ENCODE data around the gene KIAA1671. TPM values are rescaled to one million over a fixed set of nuclear protein-coding genes. Genes with fewer than 3 reads are reported as not detected.

Gene KIAA1671
- polyA plus RNA-seq, 1 of the 3 experiments (the other 2 are of a cell fraction): 7.4 TPM

GRCh38 chr22:25069758-25070481, 117.4 kb downstream of the KIAA1671 start:
- POLR2A ChIA-PET: no interaction called here
- Histone ChIP-seq H3K79me2 (ENCODE audit: insufficient read depth) (no peaks in the 10 kb centered on the region), H3F3A (replicated peaks; ENCODE audit: insufficient read depth) (no peaks in the 10 kb centered on the region), H4K20me1 (ENCODE audit: insufficient read depth) (no peaks in the 10 kb centered on the region), H3K4me1 (ENCODE audit: control insufficient read depth in 1 of 2, insufficient read depth in 2 of 2, low read depth in 1 of 2, low read length in 1 of 2) (peaks cover 0 to 43% of the 10 kb centered on the region in 2 experiments; a peak in 1 of 4 replicates), H2AFZ (ENCODE audit: low read depth) (no peak overlapping the region), H3K9me3 (no peaks in the 10 kb centered on the region), H3K4me2 (no peak overlapping the region), H3K27ac (ENCODE audit: low read depth in 2 of 2, low read length in 1 of 2) (peak overlapping the region in 1 of 2 experiments; percentile 44; a peak in 1 of 4 replicates), H3K36me3 (replicated peaks in 1 of 2; ENCODE audit: control insufficient read depth in 1 of 2, insufficient read depth in 2 of 2, low read length in 1 of 2) (no peaks in the 10 kb centered on the region), H3K9me2 (no peaks in the 10 kb centered on the region), H3K9ac (no peak overlapping the region), H3K27me3 (ENCODE audit: insufficient read depth) (no peaks in the 10 kb centered on the region), H3K4me3 (ENCODE audit: low read depth in 2 of 2, low read length in 1 of 2) (no peak overlapping the region)
- TF ChIP-seq MAX (IDR thresholded peaks at IDR 0.05; ENCODE audit: low read depth) (no peak), FOSL2 (IDR thresholded peaks at IDR 0.05; ENCODE audit: borderline replicate concordance, low read depth) (no peak), EZH2phosphoT487 (IDR thresholded peaks at IDR 0.05; ENCODE audit: borderline replicate concordance, low read depth) (no peak)
- CTCF ChIA-PET: interaction anchor here (0.9 to 5.6 kb wide), 4 partner anchors 8 to 118 kb away, joined by 3 to 36 read pairs (median 8); partner anchors contain the start of gene KIAA1671
- DNase-seq: no peak
- 94% methylated on average over 19 of the region's 29 CpGs for WGBS (ENCODE audit: low lambda C conversion rate)

GRCh38 chr22:25070956-25071355, 118.4 kb downstream of the KIAA1671 start:
- no peaks in the 10 kb centered on the region for H3K9me3 ChIP-seq
- no peak overlapping the region for H2AFZ ChIP-seq (ENCODE audit: low read depth)
- H3K9me2 ChIP-seq: no peaks in the 10 kb centered on the region
- H3K27me3 ChIP-seq (ENCODE audit: insufficient read depth): no peaks in the 10 kb centered on the region
- H4K20me1 ChIP-seq (ENCODE audit: insufficient read depth): no peaks in the 10 kb centered on the region
- TF ChIP-seq RCOR1 (IDR thresholded peaks at IDR 0.05; ENCODE audit: low read length): no peak
- no peak for TF ChIP-seq FOSL2 (IDR thresholded peaks at IDR 0.05; ENCODE audit: borderline replicate concordance, low read depth)
- TF ChIP-seq PBX3 (IDR thresholded peaks at IDR 0.05): no peak
- no peak for TF ChIP-seq MAX (IDR thresholded peaks at IDR 0.05; ENCODE audit: low read depth)
- TF ChIP-seq FOXJ3 (CRISPR knock-in tag; IDR thresholded peaks at IDR 0.05): no peak
- no peak overlapping the region for H3K4me2 ChIP-seq
- no peaks in the 10 kb centered on the region for H3F3A ChIP-seq (replicated peaks; ENCODE audit: insufficient read depth)
- H3K79me2 ChIP-seq (ENCODE audit: insufficient read depth): no peaks in the 10 kb centered on the region
- DNase-seq: no peak
- H3K27ac ChIP-seq (ENCODE audit: low read depth in 2 of 2, low read length in 1 of 2): peak overlapping the region in 1 of 2 experiments; percentile 47; a peak in 2 of 4 replicates
- H3K4me3 ChIP-seq (ENCODE audit: low read depth in 2 of 2, low read length in 1 of 2): no peak overlapping the region
- peaks cover 0 to 43% of the 10 kb centered on the region in 2 experiments; a peak in 1 of 4 replicates for H3K4me1 ChIP-seq (ENCODE audit: control insufficient read depth in 1 of 2, insufficient read depth in 2 of 2, low read depth in 1 of 2, low read length in 1 of 2)
- POLR2A ChIA-PET: no interaction called here
- no peaks in the 10 kb centered on the region for H3K36me3 ChIP-seq (replicated peaks in 1 of 2; ENCODE audit: control insufficient read depth in 1 of 2, insufficient read depth in 2 of 2, low read length in 1 of 2)
- CTCF ChIA-PET: interaction anchor here (1.8 to 5.6 kb wide), 2 partner anchors 11 to 14 kb away, joined by 4 to 36 read pairs; no protein-coding TSS in a partner anchor
- WGBS (ENCODE audit: low lambda C conversion rate): 88% methylated on average over 3 of the region's 3 CpGs
- H3K9ac ChIP-seq: no peak overlapping the region

GRCh38 chr22:25071720-25072119, 119.2 kb downstream of the KIAA1671 start:
- H3K9me2 ChIP-seq: no peaks in the 10 kb centered on the region
- H3K4me3 ChIP-seq (ENCODE audit: low read depth in 2 of 2, low read length in 1 of 2): no peak overlapping the region
- H3K4me1 ChIP-seq (ENCODE audit: control insufficient read depth in 1 of 2, insufficient read depth in 2 of 2, low read depth in 1 of 2, low read length in 1 of 2): peaks cover 0 to 47% of the 10 kb centered on the region in 2 experiments; a peak in 1 of 4 replicates
- H3K9me3 ChIP-seq: no peaks in the 10 kb centered on the region
- ChIA-PET CTCF (interaction anchor here (0.6 to 1.8 kb wide), 5 partner anchors 12 to 269 kb away, joined by 3 to 5 read pairs (median 3); no protein-coding TSS in a partner anchor), POLR2A (no interaction called here)
- no peak overlapping the region for H2AFZ ChIP-seq (ENCODE audit: low read depth)
- 94% methylated on average over 6 of the region's 6 CpGs for WGBS (ENCODE audit: low lambda C conversion rate)
- H3K9ac ChIP-seq: no peak overlapping the region
- no peaks in the 10 kb centered on the region for H3K27me3 ChIP-seq (ENCODE audit: insufficient read depth)
- no peaks in the 10 kb centered on the region for H3K79me2 ChIP-seq (ENCODE audit: insufficient read depth)
- H3F3A ChIP-seq (replicated peaks; ENCODE audit: insufficient read depth): no peaks in the 10 kb centered on the region
- TF ChIP-seq TCF12 (IDR thresholded peaks at IDR 0.05) (no peak), EZH2phosphoT487 (IDR thresholded peaks at IDR 0.05; ENCODE audit: borderline replicate concordance, low read depth) (no peak), TEAD4 (IDR thresholded peaks at IDR 0.05; ENCODE audit: borderline replicate concordance, insufficient read depth) (no peak), TAF1 (IDR thresholded peaks at IDR 0.05; ENCODE audit: borderline replicate concordance, low read depth, low read length) (no peak), IRF3 (IDR thresholded peaks at IDR 0.05; ENCODE audit: low read depth, low read length) (no peak), NRF1 (IDR thresholded peaks at IDR 0.05; ENCODE audit: low read depth, low read length) (no peak), MEF2A (IDR thresholded peaks at IDR 0.05; ENCODE audit: borderline replicate concordance, low read depth) (no peak), JUND (IDR thresholded peaks at IDR 0.05) (no peak), SIN3A (IDR thresholded peaks at IDR 0.05; ENCODE audit: borderline replicate concordance, low read depth, low read length) (no peak), FOXM1 (IDR thresholded peaks at IDR 0.05; ENCODE audit: low read depth) (no peak), FOXJ3 (CRISPR knock-in tag; IDR thresholded peaks at IDR 0.05) (no peak), MAX (IDR thresholded peaks at IDR 0.05; ENCODE audit: low read depth) (no peak), ELF1 (IDR thresholded peaks at IDR 0.05) (no peak)
- no peaks in the 10 kb centered on the region for H3K36me3 ChIP-seq (replicated peaks in 1 of 2; ENCODE audit: control insufficient read depth in 1 of 2, insufficient read depth in 2 of 2, low read length in 1 of 2)
- H4K20me1 ChIP-seq (ENCODE audit: insufficient read depth): no peaks in the 10 kb centered on the region
- DNase-seq: no peak
- no peak overlapping the region for H3K4me2 ChIP-seq
- no peak overlapping the region for H3K27ac ChIP-seq (ENCODE audit: low read depth in 2 of 2, low read length in 1 of 2)
